Lung microvascular endothelial cell (primary cell): ENCODE measurements around the gene ETV6. TPM values are rescaled to one million over a fixed set of nuclear protein-coding genes. Genes with fewer than 3 reads are reported as not detected.

ENCODE experiments used
- DNase-seq, 2 donors: peaks; one replicate each; pipeline versions ENCODE4 v3.0.0 to v3.0.0-alpha.2; 2010; ENCODE audit warnings: low read depth in 2 of 2
- total RNA-seq: library from RNA; depleted of rRNA; stranded (reverse); fragments of >200 nt; gene quantifications from 2 replicates; pipeline ENCODE4 v1.2.1, GENCODE V29; 2014

The ETV6 gene
- total RNA-seq, 1 donor from 2014 or later = 6.7 TPM

DNA sequence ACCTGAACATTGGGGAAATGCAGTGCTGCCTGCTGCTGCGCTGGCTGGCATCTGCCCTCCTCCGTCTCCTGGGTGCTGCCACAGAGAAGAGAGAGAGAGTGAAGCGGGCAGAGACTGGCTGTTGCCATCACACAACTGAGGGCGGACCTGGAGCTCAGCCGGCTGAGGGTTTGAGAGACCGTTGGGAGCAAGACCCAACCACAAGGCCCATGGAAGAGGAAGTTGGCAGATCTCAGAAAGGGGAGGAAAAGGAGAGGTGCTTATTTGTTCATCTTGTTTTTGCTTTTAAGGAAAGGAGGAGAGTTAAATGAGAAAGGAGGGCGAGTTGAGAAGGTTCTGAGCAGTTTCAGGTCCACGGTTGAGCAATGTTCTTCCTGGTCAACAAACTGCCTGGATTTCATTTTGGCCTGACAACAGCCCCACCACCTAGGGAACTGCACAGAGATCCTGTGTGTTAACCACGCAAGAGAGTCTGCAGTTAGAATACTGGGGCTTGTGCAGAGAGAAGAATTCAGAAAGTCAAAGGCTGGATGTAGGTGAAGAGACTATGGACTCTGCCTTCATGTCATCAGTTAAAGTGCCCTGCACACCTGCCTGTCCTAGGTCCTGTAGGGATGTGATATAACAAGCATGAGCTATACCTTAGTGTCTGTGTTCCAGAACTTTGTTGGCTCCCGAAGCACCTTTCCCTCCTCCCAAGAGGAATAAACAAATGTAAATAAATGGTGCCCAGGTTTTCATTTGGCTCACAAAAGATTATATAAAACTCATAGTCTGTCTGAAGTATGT, 124.6 kb downstream of the ETV6 start:
- DNase-seq = no peak

- no peak for DNase-seq
Measured at GRCh38 chr12:11774821-11775220, 125.3 kb downstream of the ETV6 start.

DNA sequence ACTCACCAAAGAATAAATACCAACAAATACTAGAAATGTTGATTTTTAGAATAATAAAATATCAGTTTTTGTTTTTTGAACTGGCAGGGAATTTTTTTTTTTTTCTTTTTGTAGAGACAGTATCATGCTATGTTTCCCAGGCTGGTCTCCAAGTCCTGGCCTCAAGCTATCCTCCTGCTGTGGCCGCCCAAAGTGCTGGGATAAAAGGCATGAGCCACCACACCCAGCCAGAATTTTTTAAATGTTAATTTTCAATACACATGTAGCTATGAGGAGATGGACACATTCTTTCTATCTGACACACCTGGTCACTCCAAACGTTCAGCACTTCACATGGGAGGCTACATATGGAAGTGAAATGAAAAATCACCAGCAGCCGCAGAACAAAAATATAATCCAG, 126.8 kb downstream of the ETV6 start:
- DNase-seq = no peak

GRCh38 chr12:11777451-11777850, 128.0 kb downstream of the ETV6 start:
- no peak for DNase-seq

GRCh38 chr12:11777962-11778361, 128.5 kb downstream of the ETV6 start:
- DNase-seq = no peak

- no peak for DNase-seq
Measured at GRCh38 chr12:11778713-11779685, 129.5 kb downstream of the ETV6 start.

- DNase-seq = no peak
Measured at GRCh38 chr12:11780521-11781101, 131.1 kb downstream of the ETV6 start.

DNA sequence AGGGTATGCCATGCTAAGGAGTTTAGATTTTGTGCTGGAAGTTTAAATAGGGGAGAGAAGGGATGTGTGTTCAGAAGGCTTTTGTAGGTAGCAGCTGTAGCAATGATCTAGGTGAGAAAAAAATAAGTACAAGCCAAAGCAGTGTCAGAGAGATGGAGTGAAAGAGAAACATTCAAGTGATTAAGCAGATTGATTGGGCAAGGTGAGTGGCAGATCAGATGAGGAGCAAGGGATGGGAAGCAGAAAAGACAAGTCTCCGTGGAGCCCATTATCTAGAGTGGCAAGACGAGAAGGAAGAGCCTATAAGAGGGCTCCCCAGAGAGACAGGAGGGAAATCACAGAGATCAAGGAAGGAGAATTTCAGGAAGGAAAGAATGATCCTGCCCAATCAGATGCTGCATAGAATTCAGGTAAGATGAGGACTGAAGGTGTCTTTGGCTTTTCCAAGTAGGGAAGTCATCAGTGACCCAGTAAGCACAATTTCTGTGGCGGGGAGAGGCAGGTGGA, 133.5 kb downstream of the ETV6 start:
- DNase-seq = no peak

GRCh38 chr12:11785712-11786111, 136.2 kb downstream of the ETV6 start:
- no peak for DNase-seq

GRCh38 chr12:11786638-11787365, 137.3 kb downstream of the ETV6 start:
- DNase-seq = no peak

DNA sequence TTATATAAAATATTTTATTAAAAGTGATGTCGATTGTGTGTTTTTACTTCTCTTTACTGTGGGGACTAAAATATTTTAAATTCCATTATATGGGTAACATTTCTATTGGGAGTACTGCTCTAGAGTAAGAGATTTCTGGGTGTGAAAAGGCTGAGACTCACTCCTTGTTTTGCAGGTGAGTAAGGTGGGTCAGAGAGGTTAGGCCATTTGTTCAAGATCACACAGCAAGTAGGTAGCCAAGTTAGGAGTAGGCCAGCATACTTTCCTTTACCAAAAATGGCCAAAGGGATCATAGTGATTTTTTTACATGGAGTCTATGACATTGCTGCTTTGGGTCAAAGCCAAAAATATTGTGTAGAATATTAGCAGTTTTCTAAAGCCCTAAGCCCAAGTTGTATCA, 138.0 kb downstream of the ETV6 start:
- DNase-seq = no peak

DNA sequence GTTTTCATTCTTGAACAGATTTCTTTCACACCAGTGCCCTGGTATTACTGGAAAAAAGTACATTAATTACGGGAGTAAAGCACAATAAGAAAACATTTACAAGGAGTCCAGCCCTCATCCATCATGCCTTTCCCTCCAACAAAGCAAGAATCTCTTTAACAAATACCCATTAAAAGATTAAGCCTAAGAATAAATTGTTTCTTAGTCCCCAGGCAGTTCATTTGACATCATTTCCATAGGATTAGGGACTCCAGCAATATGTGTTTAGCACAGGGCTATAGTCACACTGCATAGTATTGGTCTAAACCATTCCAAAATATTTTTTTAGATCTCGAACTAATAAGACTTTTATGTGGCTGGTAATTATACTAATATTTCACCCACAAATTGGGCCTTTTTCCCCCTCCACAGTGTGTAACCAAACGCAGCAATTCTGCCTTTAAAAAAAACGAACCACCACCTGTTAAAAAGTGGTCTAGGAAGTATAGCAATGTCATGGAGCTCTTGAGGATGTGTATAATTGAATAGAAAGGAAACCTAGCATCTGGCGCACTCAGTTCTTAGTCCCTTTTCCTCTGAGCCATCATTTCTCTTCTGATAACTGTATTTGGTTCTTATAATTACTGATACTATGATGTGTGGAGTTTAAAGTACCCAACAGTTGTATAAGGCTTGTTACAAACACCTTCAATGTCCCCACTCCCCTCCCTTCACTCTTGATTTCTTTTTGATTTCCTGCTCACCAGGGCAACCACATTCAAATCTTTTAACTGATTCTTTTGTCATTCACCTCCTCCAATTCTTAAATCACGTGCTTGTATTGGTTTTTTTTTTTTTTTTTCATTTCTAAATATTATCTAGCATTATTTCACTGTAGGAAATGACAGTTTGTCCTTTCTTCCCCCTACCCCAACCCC, 138.7 kb downstream of the ETV6 start:
- DNase-seq = no peak

GRCh38 chr12:11793921-11794710, 144.6 kb downstream of the ETV6 start:
- no peak for DNase-seq

GRCh38 chr12:11794751-11795150, 145.3 kb downstream of the ETV6 start:
- peak in 1 of 2 donors; percentile 33 for DNase-seq

DNA sequence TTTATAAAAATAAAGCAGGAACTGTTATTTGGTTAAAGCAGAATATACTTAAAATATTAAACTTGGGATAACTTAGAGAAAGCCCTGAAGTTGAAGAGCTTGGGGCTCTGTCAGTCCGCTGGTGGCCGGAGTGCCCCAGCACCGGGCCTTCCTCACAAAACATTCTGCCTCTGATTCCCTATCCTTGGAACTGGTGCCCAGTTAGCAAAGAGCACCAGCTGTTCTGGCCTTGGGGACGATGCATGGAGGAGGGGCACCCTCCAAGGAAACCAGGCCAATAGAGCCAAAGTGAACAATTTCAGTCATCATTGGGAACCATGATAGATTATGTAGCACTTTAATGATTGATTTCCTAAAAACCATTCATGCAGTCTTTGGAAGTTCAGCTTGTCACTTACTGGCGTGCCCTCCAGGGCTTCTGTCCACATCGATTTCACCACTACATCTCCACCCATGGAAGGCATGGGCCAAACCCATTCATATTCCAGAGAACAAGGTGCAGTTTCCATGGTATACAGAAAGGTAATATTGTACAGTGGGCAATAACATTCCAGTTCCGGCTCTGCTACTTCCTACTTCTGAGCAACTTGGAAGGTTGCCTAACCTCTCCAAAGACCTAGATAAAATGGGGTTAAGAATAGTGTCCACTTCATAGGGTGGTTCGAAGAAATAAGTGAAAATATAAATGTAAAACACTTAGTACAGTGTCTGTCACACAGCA, 145.9 kb downstream of the ETV6 start:
- no peak for DNase-seq

- peak; percentile 76 to 90 for DNase-seq
Measured at GRCh38 chr12:11795913-11796459, 146.5 kb downstream of the ETV6 start.

GRCh38 chr12:11797317-11797913, 147.9 kb downstream of the ETV6 start:
- DNase-seq = peak; percentile 27 to 48
